Aorta (tissue), 5 donors: ENCODE measurements around the gene COA7. TPM values are rescaled to one million over a fixed set of nuclear protein-coding genes. Genes with fewer than 3 reads are reported as not detected.

Source experiments
- ATAC-seq: fragments of 200-7000 bp; cut with Tn5 transposase; one replicate; pipeline ENCODE4 v1.9.1; 2022; ENCODE audit warnings: moderate library complexity; ENCODE audit not compliant: low FRiP score
- DNase-seq, 2 donors: peaks; one replicate each; pipeline ENCODE4 v3.0.0-alpha.2; 2020
- H3K27ac ChIP-seq, 2 donors: one replicate each; pipeline ENCODE4 v1.5.1; 2013; ENCODE audit warnings: low read length in 2 of 2, mild to moderate bottlenecking in 2 of 2, moderate library complexity in 2 of 2, control low read depth in 1 of 2, inconsistent platforms in 1 of 2, low read depth in 1 of 2
- H3K27me3 ChIP-seq, 2 donors: one replicate each; pipeline ENCODE4 v1.6.1; 2013; ENCODE audit warnings: control low read depth in 1 of 2, low read length in 1 of 2, mild to moderate bottlenecking in 1 of 2, moderate library complexity in 1 of 2; ENCODE audit not compliant: insufficient read depth in 2 of 2, control insufficient read depth in 1 of 2
- H3K36me3 ChIP-seq, 2 donors: one replicate each; pipeline ENCODE4 v1.6.1; 2013; ENCODE audit warnings: control low read depth in 1 of 2, low read length in 1 of 2, mild to moderate bottlenecking in 1 of 2; ENCODE audit not compliant: insufficient read depth in 2 of 2, control insufficient read depth in 1 of 2
- H3K4me1 ChIP-seq, 2 donors: one replicate each; pipeline ENCODE4 v1.6.1; 2013; ENCODE audit warnings: low read length in 2 of 2, control low read depth in 1 of 2, mild to moderate bottlenecking in 1 of 2, moderate library complexity in 1 of 2; ENCODE audit not compliant: insufficient read depth in 2 of 2, control insufficient read depth in 1 of 2
- H3K4me3 ChIP-seq, 2 donors: one replicate each; pipeline ENCODE4 v1.5.1; 2013; ENCODE audit warnings: low read length in 2 of 2, control low read depth in 1 of 2, mild to moderate bottlenecking in 1 of 2
- H3K9me3 ChIP-seq: one replicate; pipeline ENCODE4 v1.6.1; 2013; ENCODE audit warnings: mild to moderate bottlenecking, low read length; ENCODE audit not compliant: control insufficient read depth
- WGBS, 2 donors: extraction: QIAGEN DNeasy Blood & Tissue Kit; methylation state at CpG; one replicate each; pipeline ENCODE4 v1.1.7; 2013; 5-methylcytosine and 5-hydroxymethylcytosine counted together
- intact Hi-C, 2 donors: fragments of 100-400 bp; cut with DNase I; formaldehyde crosslinking; loops; one replicate each; pipeline versions ENCODE4 v1.14.2 to v1.15.0; 2022
- polyA plus RNA-seq, 2 donors: library from polyadenylated mRNA; stranded (reverse); fragments of 200-250 nt; gene quantifications; one replicate each; pipeline ENCODE4 v1.2.3, GENCODE V29; 2013
- total RNA-seq, 2 donors: library from RNA; stranded (reverse); fragmentation: NEBNext Ultra II Directional; extraction: Animal tissue kit (Norgen Biotek cat#: 25700); gene quantifications; one replicate each; pipeline ENCODE4 v1.2.1, GENCODE V29; 2021
- donor health status: healthy with polysubstance abuse.
- donor health status: Bipolar disorder and iron deficiency.
- donor health status: DM: no; HTN: no; CAD: no.
- donor health status: DM: no; HTN: no; CAD: no.
- donor health status: DM: yes; HTN: yes; CAD: no.

COA7 gene
- total and polyA plus RNA-seq, 4 donors, result 3.2 to 10.5 (median 7.5) TPM

GRCh38 chr1:52668711-52669110, 29.4 kb downstream of the COA7 start:
- no peak for ATAC-seq
- Histone ChIP-seq H3K9me3 (no peaks in the 10 kb centered on the region), H3K27ac (no peak overlapping the region), H3K27me3 (no peaks in the 10 kb centered on the region), H3K36me3 (no peaks in the 10 kb centered on the region), H3K4me1 (no peaks in the 10 kb centered on the region), H3K4me3 (no peak overlapping the region)
- intact Hi-C loops, result no loop called here
- no peak for DNase-seq
- WGBS, 2 donors, result 81 to 86% methylated on average over 2 of the region's 2 CpGs

- intact Hi-C loops, result no loop called here
- H3K4me1 ChIP-seq, result no peaks in the 10 kb centered on the region
- no peaks in the 10 kb centered on the region for H3K9me3 ChIP-seq
- H3K4me3 ChIP-seq, result no peak overlapping the region
- ATAC-seq (no peak), DNase-seq (no peak)
- whole genome bisulfite sequencing, 2 donors, result 88 to 93% methylated on average over 3 of the region's 3 CpGs
- H3K27me3 ChIP-seq, result no peaks in the 10 kb centered on the region
- no peaks in the 10 kb centered on the region for H3K36me3 ChIP-seq
- H3K27ac ChIP-seq, result no peak overlapping the region
Measured at GRCh38 chr1:52667984-52668383, 30.2 kb downstream of the COA7 start.

GRCh38 chr1:52667290-52667689, 30.9 kb downstream of the COA7 start:
- Histone ChIP-seq H3K36me3 (no peaks in the 10 kb centered on the region), H3K27me3 (no peaks in the 10 kb centered on the region), H3K27ac (no peak overlapping the region), H3K4me1 (no peaks in the 10 kb centered on the region), H3K9me3 (no peaks in the 10 kb centered on the region), H3K4me3 (no peak overlapping the region)
- ATAC-seq (no peak), DNase-seq (no peak)
- 91 to 95% methylated on average over 5 of the region's 5 CpGs for WGBS, 2 donors
- intact Hi-C loops, result no loop called here

- no peaks in the 10 kb centered on the region for H3K36me3 ChIP-seq
- H3K4me1 ChIP-seq, result no peaks in the 10 kb centered on the region
- WGBS, 2 donors, result 86 to 89% methylated on average over 8 of the region's 8 CpGs
- ATAC-seq (no peak), DNase-seq (no peak)
- no peaks in the 10 kb centered on the region for H3K27me3 ChIP-seq
- H3K4me3 ChIP-seq, result no peak overlapping the region
- H3K9me3 ChIP-seq, result no peaks in the 10 kb centered on the region
- intact Hi-C loops, result no loop called here
- no peak overlapping the region for H3K27ac ChIP-seq
Measured at GRCh38 chr1:52665006-52665941, 32.9 kb downstream of the COA7 start.

GRCh38 chr1:52663716-52664115, 34.4 kb downstream of the COA7 start:
- 49 to 51% methylated on average over 5 of the region's 5 CpGs for WGBS, 2 donors
- no peak for DNase-seq
- ATAC-seq, result no peak
- Histone ChIP-seq H3K27me3 (no peaks in the 10 kb centered on the region), H3K36me3 (no peaks in the 10 kb centered on the region), H3K4me1 (no peaks in the 10 kb centered on the region), H3K9me3 (no peaks in the 10 kb centered on the region), H3K4me3 (no peak overlapping the region), H3K27ac (no peak overlapping the region)
- intact Hi-C loops, result no loop called here

GRCh38 chr1:52662645-52663313, 35.4 kb downstream of the COA7 start:
- Histone ChIP-seq H3K36me3 (no peaks in the 10 kb centered on the region), H3K4me1 (no peaks in the 10 kb centered on the region), H3K27ac (no peak overlapping the region), H3K27me3 (no peaks in the 10 kb centered on the region), H3K9me3 (no peaks in the 10 kb centered on the region), H3K4me3 (no peak overlapping the region)
- intact Hi-C loops, result no loop called here
- ATAC-seq (no peak), DNase-seq (no peak)
- WGBS, 2 donors, result 28 to 29% methylated on average over 13 of the region's 13 CpGs

- no peaks in the 10 kb centered on the region for H3K27me3 ChIP-seq
- DNase-seq, result no peak
- H3K4me3 ChIP-seq, result no peak overlapping the region
- H3K36me3 ChIP-seq, result no peaks in the 10 kb centered on the region
- no peaks in the 10 kb centered on the region for H3K9me3 ChIP-seq
- intact Hi-C loops, result no loop called here
- no peak overlapping the region for H3K27ac ChIP-seq
- H3K4me1 ChIP-seq, result no peaks in the 10 kb centered on the region
- WGBS, 2 donors, result 76 to 82% methylated on average over 3 of the region's 3 CpGs
- no peak for ATAC-seq
Measured at GRCh38 chr1:52660807-52661206, 37.3 kb downstream of the COA7 start.

GRCh38 chr1:52659851-52660596, 38.1 kb downstream of the COA7 start:
- Histone ChIP-seq H3K36me3 (no peaks in the 10 kb centered on the region), H3K27me3 (no peaks in the 10 kb centered on the region), H3K9me3 (no peaks in the 10 kb centered on the region), H3K4me3 (no peak overlapping the region), H3K4me1 (no peaks in the 10 kb centered on the region), H3K27ac (no peak overlapping the region)
- no peak for DNase-seq
- WGBS, 2 donors, result 64 to 70% methylated on average over 13 of the region's 13 CpGs
- intact Hi-C loops, result no loop called here
- ATAC-seq, result no peak
